HG02642 (cell line): Measurements from ENCODE around the gene OLFML2A.

ENCODE experiments used
- ATAC-seq: cut with Tn5 transposase; IDR thresholded peaks from one replicate; pipeline ENCODE4 v1.9.1; 2021; ENCODE audit warnings: mild to moderate bottlenecking; ENCODE audit not compliant: unreplicated experiment, poor library complexity

The OLFML2A gene

DNA sequence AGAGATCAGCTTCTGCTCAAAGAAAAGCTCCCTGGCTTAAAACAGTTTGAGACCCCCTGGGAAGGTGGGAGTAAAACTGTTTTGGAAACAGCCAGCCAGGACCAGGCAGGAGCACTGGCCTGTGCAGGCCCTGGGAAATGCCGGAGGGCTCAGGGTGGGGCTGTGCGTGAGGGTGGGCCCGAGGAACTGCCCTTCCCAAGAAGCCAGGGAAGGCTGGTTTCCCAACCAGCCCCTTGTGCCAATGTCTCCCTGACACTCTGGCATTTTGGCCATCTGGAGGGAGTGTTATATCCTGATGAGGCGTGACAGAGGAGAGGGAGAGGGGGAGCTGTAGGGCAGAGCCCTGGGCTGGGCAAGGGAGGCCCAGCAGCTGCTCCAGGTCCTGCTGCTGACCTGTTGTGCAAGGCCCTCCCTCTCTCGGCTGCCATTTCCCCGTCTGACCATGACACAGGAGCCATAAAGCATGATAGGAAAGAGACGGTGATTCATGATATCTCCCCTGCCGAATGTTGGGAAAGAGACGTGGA lies 16.1 kb downstream of the OLFML2A start:
- ATAC-seq = no peak

- no peak for ATAC-seq
Measured at GRCh38 chr9:124794902-124795491, 18.1 kb downstream of the OLFML2A start.

DNA sequence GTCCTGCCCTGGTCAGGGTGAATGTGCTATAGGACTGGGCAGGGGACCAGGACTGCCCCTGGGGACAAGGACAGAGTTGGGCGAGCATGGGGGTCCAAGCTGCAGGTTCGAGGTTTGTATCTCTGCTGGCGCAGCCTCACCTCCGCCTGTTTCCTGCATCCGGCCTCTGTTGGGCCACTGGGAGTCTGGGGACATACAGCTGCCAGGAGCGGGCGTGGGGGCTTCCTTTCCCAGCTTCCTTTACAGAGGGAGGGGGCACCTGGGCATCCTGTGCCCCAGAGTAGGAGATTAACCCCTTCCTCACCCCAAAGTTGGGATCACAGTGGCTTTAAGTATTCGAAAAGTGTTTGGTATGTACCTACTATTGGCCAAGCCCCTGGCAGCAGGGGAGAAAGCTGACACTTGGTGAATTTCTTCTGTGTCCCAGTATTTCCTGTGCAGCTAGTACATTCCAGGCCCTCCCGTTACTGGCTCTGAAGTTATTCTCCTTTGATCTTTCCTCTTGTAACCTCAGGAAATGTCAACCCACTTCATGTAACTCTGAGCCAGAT lies 19.0 kb downstream of the OLFML2A start:
- no peak for ATAC-seq

- ATAC-seq = no peak
Measured at GRCh38 chr9:124797343-124798103, 20.6 kb downstream of the OLFML2A start.

GRCh38 chr9:124799274-124800006 lies 22.5 kb downstream of the OLFML2A start:
- no peak for ATAC-seq

- no peak for ATAC-seq
Measured at GRCh38 chr9:124800306-124801259, 23.6 kb downstream of the OLFML2A start.

DNA sequence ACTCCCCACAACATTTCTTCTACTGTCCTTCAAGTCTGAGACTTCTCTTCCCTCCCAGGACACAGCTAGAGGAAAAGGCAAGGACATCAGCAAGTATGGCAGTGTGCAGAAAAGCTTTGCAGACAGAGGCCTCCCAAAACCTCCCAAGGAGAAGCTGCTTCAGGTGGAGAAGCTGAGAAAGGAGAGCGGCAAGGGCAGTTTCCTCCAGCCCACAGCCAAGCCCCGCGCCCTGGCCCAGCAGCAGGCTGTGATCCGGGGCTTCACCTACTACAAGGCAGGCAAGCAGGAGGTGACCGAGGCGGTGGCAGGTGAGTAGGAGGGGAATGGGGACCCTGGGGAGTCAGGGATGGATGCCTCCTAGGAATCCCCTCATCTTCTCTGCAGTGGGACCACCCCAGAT lies 24.4 kb downstream of the OLFML2A start:
- ATAC-seq = no peak

DNA sequence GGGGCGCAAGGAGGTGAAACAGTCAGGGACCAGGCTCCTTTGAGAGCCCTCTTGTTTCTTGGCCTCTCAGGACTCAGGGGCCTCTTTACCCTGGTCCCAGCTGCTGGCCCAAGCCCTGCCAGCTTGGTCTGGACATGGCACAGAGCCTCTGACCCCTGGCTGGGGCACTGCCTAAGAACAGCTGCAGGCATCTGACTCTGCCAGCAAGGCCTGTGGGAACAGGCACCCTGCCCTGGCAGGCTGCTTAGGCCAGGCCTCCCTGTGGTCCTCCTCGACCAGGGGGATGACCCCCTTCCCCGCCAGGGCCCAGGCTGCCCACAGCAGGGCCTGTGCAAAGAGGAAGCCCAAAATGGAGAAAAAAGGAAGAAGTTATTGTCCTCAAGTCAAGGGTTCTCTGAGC lies 25.5 kb downstream of the OLFML2A start:
- ATAC-seq = no peak

- ATAC-seq = no peak
Measured at GRCh38 chr9:124803911-124804310, 27.0 kb downstream of the OLFML2A start.

- ATAC-seq = no peak
Measured at GRCh38 chr9:124805186-124805585, 28.3 kb downstream of the OLFML2A start.

- no peak for ATAC-seq
Measured at GRCh38 chr9:124808246-124808956, 31.5 kb downstream of the OLFML2A start.

GRCh38 chr9:124809211-124809610 lies 32.3 kb downstream of the OLFML2A start:
- no peak for ATAC-seq

- no peak for ATAC-seq
Measured at GRCh38 chr9:124809741-124810500, 33.0 kb downstream of the OLFML2A start.

GRCh38 chr9:124810663-124811355 lies 33.9 kb downstream of the OLFML2A start:
- no peak for ATAC-seq

GRCh38 chr9:124812441-124812876 lies 35.5 kb downstream of the OLFML2A start:
- no peak for ATAC-seq

DNA sequence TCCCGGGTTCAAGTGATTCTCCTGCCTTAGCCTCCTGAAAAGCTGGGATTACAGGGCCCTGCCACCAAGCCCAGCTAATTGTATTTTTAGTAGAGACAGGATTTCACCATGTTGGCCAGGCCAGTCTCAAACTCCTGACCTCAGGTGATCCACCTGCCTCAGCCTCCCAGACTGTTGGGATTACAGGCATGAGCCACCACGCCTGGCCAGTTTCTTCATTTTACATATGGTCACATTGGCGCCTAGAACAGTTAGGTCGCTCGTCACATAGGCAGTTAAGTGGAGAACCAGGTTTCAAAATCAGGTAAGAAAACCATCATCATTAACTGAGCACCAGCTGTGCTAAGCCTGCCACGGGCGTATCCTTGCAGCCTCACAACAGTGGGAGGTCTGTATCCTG lies 36.1 kb downstream of the OLFML2A start:
- ATAC-seq = no peak

GRCh38 chr9:124813501-124814163 lies 36.7 kb downstream of the OLFML2A start:
- no peak for ATAC-seq
